Neural progenitor cell (in vitro differentiated cells): Measurements from ENCODE around the gene IQSEC1. TPM values are rescaled to one million over a fixed set of nuclear protein-coding genes. Genes with fewer than 3 reads are reported as not detected.

Source experiments
- DNase-seq: peaks from one replicate; pipeline ENCODE4 v3.0.0-alpha.2; 2016; ENCODE audit warnings: low spot score
- H2AFZ ChIP-seq: fragments of 200-600 bp; sonication (generic); replicated peaks from 2 replicates; pipeline ENCODE4 v1.6.1; 2016; ENCODE audit warnings: antibody characterized with exemption
- H3F3A ChIP-seq: fragments of 200-600 bp; sonication (generic); 2 replicates; pipeline ENCODE4 v1.6.1; 2016; ENCODE audit warnings: antibody characterized with exemption, low read depth
- H3K27ac ChIP-seq: fragments of 200-600 bp; sonication (generic); 2 replicates; pipeline ENCODE4 v1.5.1; 2016; ENCODE audit warnings: mild to moderate bottlenecking
- H3K27me3 ChIP-seq: fragments of 200-600 bp; sonication (generic); 2 replicates; pipeline ENCODE4 v1.6.1; 2016; ENCODE audit warnings: mild to moderate bottlenecking, moderate library complexity
- H3K36me3 ChIP-seq: fragments of 200-600 bp; sonication (generic); 2 replicates; pipeline ENCODE4 v1.5.1; 2016
- H3K4me1 ChIP-seq: fragments of 200-600 bp; sonication (generic); 2 replicates; pipeline ENCODE4 v1.6.1; 2016; ENCODE audit warnings: mixed run types
- H3K4me2 ChIP-seq: fragments of 200-600 bp; sonication (generic); 2 replicates; pipeline ENCODE4 v1.6.1; 2016
- H3K4me3 ChIP-seq: fragments of 200-600 bp; sonication (generic); 2 replicates; pipeline ENCODE4 v1.5.1; 2016
- H3K79me2 ChIP-seq: fragments of 200-600 bp; sonication (generic); 2 replicates; pipeline ENCODE4 v1.6.1; 2016; ENCODE audit warnings: low read depth
- H3K9ac ChIP-seq: fragments of 200-600 bp; sonication (generic); 2 replicates; pipeline ENCODE4 v1.6.1; 2016
- H3K9me3 ChIP-seq: fragments of 200-600 bp; sonication (generic); 2 replicates; pipeline ENCODE4 v1.5.1; 2016; ENCODE audit warnings: low read depth
- H4K20me1 ChIP-seq: fragments of 200-600 bp; sonication (generic); 2 replicates; pipeline ENCODE4 v1.6.1; 2016; ENCODE audit warnings: low read depth
- H3K27ac Mint-ChIP-seq: 3 replicates; pipeline ENCODE4 v1.8.0; 2021; ENCODE audit warnings: mixed read lengths
- H3K27me3 Mint-ChIP-seq: 2 replicates; pipeline ENCODE4 v1.8.0; 2022; ENCODE audit warnings: low read depth, mild to moderate bottlenecking, inconsistent platforms, moderate library complexity, mixed read lengths; ENCODE audit not compliant: insufficient read depth
- H3K36me3 Mint-ChIP-seq: 3 replicates; pipeline ENCODE4 v1.8.0; 2021; ENCODE audit warnings: mixed read lengths
- H3K4me1 Mint-ChIP-seq: 3 replicates; pipeline ENCODE4 v1.8.0; 2021; ENCODE audit warnings: mixed read lengths
- H3K4me3 Mint-ChIP-seq: 3 replicates; pipeline ENCODE4 v1.8.0; 2021; ENCODE audit warnings: mild to moderate bottlenecking, moderate library complexity, mixed read lengths
- H3K9me3 Mint-ChIP-seq: 3 replicates; pipeline ENCODE4 v1.8.0; 2020; ENCODE audit warnings: mixed read lengths
- EZH2 ChIP-seq: fragments of 200-600 bp; sonication (generic); IDR thresholded peaks from 2 replicates; pipeline ENCODE4 v1.6.1; 2017; ENCODE audit warnings: antibody characterized with exemption, mild to moderate bottlenecking, moderate library complexity
- EZH2phosphoT487 ChIP-seq: fragments of 200-600 bp; sonication (generic); IDR thresholded peaks from 2 replicates; pipeline ENCODE4 v1.6.1; 2017; ENCODE audit warnings: antibody characterized with exemption
- total RNA-seq: library from RNA; depleted of rRNA; stranded (reverse); fragments of >200 nt; gene quantifications from 2 replicates; pipeline ENCODE4 v1.2.3, GENCODE V29; 2015; ENCODE audit warnings: low replicate concordance
- TF ChIP-seq, protein P1 (sequence below): fragments of 200-600 bp; sonication (generic); IDR thresholded peaks from 2 replicates; pipeline ENCODE4 v1.5.1; 2017; ENCODE audit warnings: antibody characterized with exemption, mild to moderate bottlenecking

The IQSEC1 gene
- total RNA-seq, 1 donor from 2014 or later = 8.9 TPM

DNA sequence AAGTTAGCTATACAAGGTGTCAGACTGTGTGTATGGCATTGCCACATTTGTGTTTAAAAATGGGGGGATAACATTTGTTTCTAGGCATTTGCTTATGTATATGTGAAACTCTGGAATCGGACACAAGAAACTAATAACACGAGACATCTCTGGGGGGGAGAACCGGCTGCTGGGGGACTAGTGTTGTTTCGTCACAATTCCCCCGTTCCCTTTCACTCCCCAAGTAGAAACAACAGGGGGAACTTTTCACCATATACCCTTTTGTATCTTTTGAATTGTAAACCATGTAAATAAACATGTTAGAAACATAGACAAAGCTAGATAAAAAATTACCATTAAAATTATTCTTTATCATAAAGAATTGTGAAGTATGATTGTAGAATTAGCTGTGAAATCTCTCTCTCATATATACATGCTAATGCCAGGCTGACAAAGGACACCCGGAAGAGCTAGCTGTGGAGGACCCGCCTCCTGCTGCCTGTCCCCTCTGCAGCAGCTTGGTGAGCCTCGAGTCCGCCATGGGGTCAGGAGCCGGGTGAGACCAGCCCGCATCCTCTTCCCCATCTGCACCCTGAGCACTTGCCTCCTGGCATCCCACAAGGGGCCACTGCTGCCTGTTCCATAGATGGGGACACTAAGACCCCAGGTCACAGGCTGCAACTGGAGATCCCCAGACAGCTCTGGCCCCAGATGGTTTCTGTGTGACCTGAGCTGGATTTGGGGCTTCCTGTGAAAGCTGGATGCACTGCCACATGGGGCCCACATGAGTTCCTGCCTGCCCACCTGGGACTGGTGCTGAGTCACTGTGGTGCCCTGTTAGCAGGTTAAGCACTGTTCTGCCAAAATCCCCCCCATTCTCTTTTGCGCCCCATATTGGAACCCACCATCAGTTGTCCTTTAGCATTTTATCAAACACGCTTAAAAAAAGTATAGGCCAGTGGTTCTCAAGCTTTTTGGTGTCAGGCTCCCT, 91.6 kb downstream of the IQSEC1 start:
- Histone ChIP-seq H3K27me3 (no peaks in the 10 kb centered on the region), H3K9me3 (no peaks in the 10 kb centered on the region), H3K36me3 (no peaks in the 10 kb centered on the region), H3K4me2 (no peak overlapping the region), H3K9ac (no peak overlapping the region), H2AFZ (no peak overlapping the region), H3F3A (peaks cover 6% of the 10 kb centered on the region), H3K4me3 (no peak overlapping the region), H3K4me1 (no peaks in the 10 kb centered on the region), H3K79me2 (no peaks in the 10 kb centered on the region), H3K27ac (no peak overlapping the region), H4K20me1 (peaks cover 27% of the 10 kb centered on the region)
- no peaks in the 10 kb centered on the region for H3K36me3 Mint-ChIP-seq
- H3K27ac Mint-ChIP-seq = no peak overlapping the region
- TF ChIP-seq EZH2phosphoT487 (no peak), EZH2 (no peak)
- TF ChIP-seq, protein P1, sequence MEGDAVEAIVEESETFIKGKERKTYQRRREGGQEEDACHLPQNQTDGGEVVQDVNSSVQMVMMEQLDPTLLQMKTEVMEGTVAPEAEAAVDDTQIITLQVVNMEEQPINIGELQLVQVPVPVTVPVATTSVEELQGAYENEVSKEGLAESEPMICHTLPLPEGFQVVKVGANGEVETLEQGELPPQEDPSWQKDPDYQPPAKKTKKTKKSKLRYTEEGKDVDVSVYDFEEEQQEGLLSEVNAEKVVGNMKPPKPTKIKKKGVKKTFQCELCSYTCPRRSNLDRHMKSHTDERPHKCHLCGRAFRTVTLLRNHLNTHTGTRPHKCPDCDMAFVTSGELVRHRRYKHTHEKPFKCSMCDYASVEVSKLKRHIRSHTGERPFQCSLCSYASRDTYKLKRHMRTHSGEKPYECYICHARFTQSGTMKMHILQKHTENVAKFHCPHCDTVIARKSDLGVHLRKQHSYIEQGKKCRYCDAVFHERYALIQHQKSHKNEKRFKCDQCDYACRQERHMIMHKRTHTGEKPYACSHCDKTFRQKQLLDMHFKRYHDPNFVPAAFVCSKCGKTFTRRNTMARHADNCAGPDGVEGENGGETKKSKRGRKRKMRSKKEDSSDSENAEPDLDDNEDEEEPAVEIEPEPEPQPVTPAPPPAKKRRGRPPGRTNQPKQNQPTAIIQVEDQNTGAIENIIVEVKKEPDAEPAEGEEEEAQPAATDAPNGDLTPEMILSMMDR = no peak
- no peak for DNase-seq
- peaks cover under 1% of the 10 kb centered on the region for H3K27me3 Mint-ChIP-seq
- H3K4me1 Mint-ChIP-seq = peaks cover 32% of the 10 kb centered on the region
- no peak overlapping the region for H3K4me3 Mint-ChIP-seq
- no peaks in the 10 kb centered on the region for H3K9me3 Mint-ChIP-seq

DNA sequence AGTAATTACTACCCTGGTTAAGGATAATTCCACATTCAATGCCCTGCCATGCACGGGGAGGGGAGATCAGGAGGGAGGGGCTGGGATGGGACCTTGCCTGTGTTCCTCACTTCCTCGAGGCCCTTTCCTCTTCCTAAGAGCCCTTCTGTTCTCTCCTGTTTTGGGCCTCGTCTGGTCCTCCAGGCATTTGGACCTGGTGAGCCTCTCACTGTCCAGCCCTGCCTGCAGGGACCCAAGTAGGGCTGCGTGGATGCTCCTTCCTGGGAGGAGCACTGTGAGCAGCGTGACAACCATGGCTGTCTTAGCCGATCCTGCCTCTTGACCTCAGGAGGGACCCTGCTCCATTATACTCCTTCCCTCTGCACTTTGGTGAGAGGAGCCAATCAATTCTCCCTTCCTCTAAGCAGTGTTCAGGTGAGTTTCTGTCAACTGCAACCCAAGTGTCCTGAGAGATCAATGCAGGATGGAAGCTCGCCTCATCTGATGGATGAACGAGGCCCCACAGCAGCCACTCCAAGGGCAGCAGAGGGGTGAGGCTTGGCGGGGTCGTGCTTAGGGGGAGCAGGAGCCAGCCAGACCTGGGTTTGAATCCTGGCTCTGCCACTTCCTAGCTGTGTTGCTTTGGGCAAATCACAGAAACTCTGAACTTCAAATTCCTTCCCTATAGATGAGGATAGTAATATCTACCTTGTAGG, 92.5 kb downstream of the IQSEC1 start:
- H4K20me1 ChIP-seq = peaks cover 29% of the 10 kb centered on the region
- DNase-seq = no peak
- H3K9me3 Mint-ChIP-seq = no peaks in the 10 kb centered on the region
- peaks cover 32% of the 10 kb centered on the region for H3K4me1 Mint-ChIP-seq
- H3K4me2 ChIP-seq = no peak overlapping the region
- no peaks in the 10 kb centered on the region for H3K36me3 ChIP-seq
- H3K4me3 Mint-ChIP-seq = no peak overlapping the region
- no peaks in the 10 kb centered on the region for H3K27me3 ChIP-seq
- no peak overlapping the region for H3K27ac ChIP-seq
- H3K79me2 ChIP-seq = no peaks in the 10 kb centered on the region
- no peak overlapping the region for H3K27ac Mint-ChIP-seq
- no peaks in the 10 kb centered on the region for H3K4me1 ChIP-seq
- H3K36me3 Mint-ChIP-seq = no peaks in the 10 kb centered on the region
- no peak overlapping the region for H3K9ac ChIP-seq
- no peak overlapping the region for H2AFZ ChIP-seq
- no peak for TF ChIP-seq EZH2phosphoT487
- no peak for TF ChIP-seq EZH2
- TF ChIP-seq, protein P1 = no peak
- peaks cover 6% of the 10 kb centered on the region for H3F3A ChIP-seq
- no peaks in the 10 kb centered on the region for H3K9me3 ChIP-seq
- peaks cover 2% of the 10 kb centered on the region for H3K27me3 Mint-ChIP-seq
- H3K4me3 ChIP-seq = no peak overlapping the region

DNA sequence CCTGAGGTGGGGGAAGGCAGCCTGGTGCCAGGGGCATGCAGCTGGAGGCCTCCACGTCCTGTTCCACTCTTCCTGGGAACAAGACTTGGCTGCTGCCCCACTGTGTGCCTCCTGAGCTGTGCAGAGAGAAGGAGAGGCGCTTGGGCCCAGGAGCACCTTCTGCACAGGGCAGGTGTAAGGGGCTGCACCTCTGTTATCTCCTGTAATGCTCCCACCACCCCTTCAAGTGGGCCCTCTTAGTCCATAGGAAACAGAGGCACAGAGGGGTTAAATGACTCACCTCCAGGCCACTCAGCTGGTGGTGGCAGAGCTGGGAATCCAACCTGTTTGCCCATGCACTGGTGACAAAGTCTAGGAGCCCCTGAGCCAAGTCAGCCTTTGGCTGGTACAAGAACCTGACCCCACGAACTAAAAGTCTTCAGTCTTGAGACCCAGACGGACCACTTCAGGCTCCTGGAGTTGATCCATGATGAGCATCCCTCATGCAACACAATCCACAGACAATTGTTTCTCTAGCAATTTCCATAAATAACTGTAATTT, 93.2 kb downstream of the IQSEC1 start:
- H3K27ac Mint-ChIP-seq = no peak overlapping the region
- Histone ChIP-seq H3K27me3 (no peaks in the 10 kb centered on the region), H3K79me2 (no peaks in the 10 kb centered on the region), H3F3A (peaks cover 6% of the 10 kb centered on the region), H3K9me3 (no peaks in the 10 kb centered on the region), H3K9ac (no peak overlapping the region), H3K4me2 (no peak overlapping the region), H3K36me3 (no peaks in the 10 kb centered on the region), H2AFZ (no peak overlapping the region), H4K20me1 (peaks cover 36% of the 10 kb centered on the region), H3K4me1 (no peaks in the 10 kb centered on the region), H3K4me3 (no peak overlapping the region), H3K27ac (no peak overlapping the region)
- H3K9me3 Mint-ChIP-seq = no peaks in the 10 kb centered on the region
- peaks cover 32% of the 10 kb centered on the region for H3K4me1 Mint-ChIP-seq
- peaks cover 2% of the 10 kb centered on the region for H3K27me3 Mint-ChIP-seq
- TF ChIP-seq, protein P1 = no peak
- no peak for TF ChIP-seq EZH2phosphoT487
- TF ChIP-seq EZH2 = no peak
- DNase-seq = no peak
- H3K4me3 Mint-ChIP-seq = no peak overlapping the region
- H3K36me3 Mint-ChIP-seq = no peaks in the 10 kb centered on the region
